Measurements from ENCODE around the gene SLC22A31. TPM values are rescaled to one million over a fixed set of nuclear protein-coding genes. Genes with fewer than 3 reads are reported as not detected.

SLC22A31 gene
- total RNA-seq, 1 donor from 2014 or later = not detected

- Mint-ChIP-seq H3K4me1 (no peaks in the 10 kb centered on the region), H3K36me3 (ENCODE audit: low read depth) (peaks cover 65% of the 10 kb centered on the region), H3K27ac (no peak overlapping the region), H3K9me3 (peaks cover 11% of the 10 kb centered on the region), H3K27me3 (no peaks in the 10 kb centered on the region), H3K4me3 (no peak overlapping the region)
- ChIA-PET CTCF (no interaction called here), POLR2A (interaction anchor here (0.7 kb wide), 1 partner anchor 96 kb away, joined by 4 read pairs; no protein-coding TSS in a partner anchor)
- intact Hi-C loops (cut with micrococcal nuclease) = no loop called here
- no peak for DNase-seq
- TF ChIP-seq CTCF (IDR thresholded peaks at IDR 0.05) = no peak
- ATAC-seq (ENCODE audit: low read depth) = no peak
Observed at GRCh38 chr16:89147085-89147817, 53.1 kb downstream of the SLC22A31 start.

GRCh38 chr16:89146211-89147005 is 53.9 kb downstream of the SLC22A31 start:
- Mint-ChIP-seq H3K27me3 (no peaks in the 10 kb centered on the region), H3K4me3 (no peak overlapping the region), H3K4me1 (no peaks in the 10 kb centered on the region), H3K36me3 (ENCODE audit: low read depth) (peaks cover 65% of the 10 kb centered on the region), H3K27ac (no peak overlapping the region), H3K9me3 (peaks cover 11% of the 10 kb centered on the region)
- ATAC-seq (ENCODE audit: low read depth) = no peak
- ChIA-PET CTCF (no interaction called here), POLR2A (interaction anchor here (0.7 kb wide), 1 partner anchor 97 kb away, joined by 4 read pairs; no protein-coding TSS in a partner anchor)
- no peak for DNase-seq
- intact Hi-C loops (cut with micrococcal nuclease) = no loop called here
- no peak for TF ChIP-seq CTCF (IDR thresholded peaks at IDR 0.05)

Other genes with a start within 250 kb of the SLC22A31 start
- gene CBFA2T3, start 223.3 kb downstream of the SLC22A31 start, total RNA-seq = 50.8 and 63.3 TPM in 2 replicates
- gene ACSF3, start 106.7 kb downstream of the SLC22A31 start, total RNA-seq = 59.6 and 78.0 TPM in 2 replicates
- not detected in 2 replicates for gene CDH15, start 28.8 kb downstream of the SLC22A31 start, total RNA-seq
- gene ZNF778, start 17.2 kb upstream of the SLC22A31 start, total RNA-seq = 7.2 and 11.4 TPM in 2 replicates

Measured in activated B cell treated with CpG ODN at 0.5 μM for 24 hours (primary cell).